GM15510 (cell line): ENCODE results near the gene DCTN1.

ENCODE experiments used
- POLR2A ChIP-seq: IDR thresholded peaks from 3 replicates; pipeline ENCODE4 v1.6.1; 2011; ENCODE audit warnings: borderline replicate concordance; ENCODE audit not compliant: insufficient read length; ENCODE audit errors: extremely low read depth

Gene DCTN1

DNA sequence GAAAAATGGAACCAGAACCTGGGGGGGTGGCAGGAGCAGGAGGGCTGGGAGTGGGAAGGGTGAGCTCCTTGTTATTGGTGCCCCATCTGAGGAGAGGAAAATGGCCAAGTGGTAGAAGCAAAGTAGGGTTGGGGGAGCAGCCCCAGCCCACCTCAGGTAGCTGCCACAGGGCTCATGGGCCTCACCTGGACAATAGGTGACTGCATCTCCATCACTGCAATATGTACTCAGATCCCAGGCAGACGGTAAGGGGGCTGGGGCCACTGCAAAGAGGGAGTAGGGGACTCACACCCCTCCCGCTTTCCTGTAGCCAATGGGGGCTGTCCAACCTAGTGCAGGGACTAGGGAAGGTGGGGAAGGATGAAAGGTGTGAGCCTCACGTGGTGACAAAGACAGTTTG is 37.1 kb upstream of the DCTN1 start:
- no peak for TF ChIP-seq POLR2A

DNA sequence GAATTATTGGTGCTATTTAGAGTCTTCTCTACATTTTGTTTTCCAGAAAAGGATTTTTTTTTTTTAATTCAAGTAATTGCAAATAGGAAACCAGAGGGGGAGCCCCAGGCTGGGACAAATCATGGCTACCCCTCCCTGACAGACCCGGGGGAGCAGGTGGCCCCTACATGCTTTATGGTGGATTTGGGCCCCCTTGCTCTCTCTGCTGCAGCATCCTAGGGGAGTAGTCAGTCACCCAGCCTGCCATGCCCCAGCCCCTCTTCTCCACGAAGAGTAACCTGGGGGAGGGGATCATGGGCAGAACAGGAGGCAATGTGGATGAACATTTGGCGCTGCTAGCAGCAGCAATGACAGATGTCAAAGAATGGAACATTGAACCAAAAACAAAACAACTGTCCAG is 36.7 kb upstream of the DCTN1 start:
- no peak for TF ChIP-seq POLR2A

DNA sequence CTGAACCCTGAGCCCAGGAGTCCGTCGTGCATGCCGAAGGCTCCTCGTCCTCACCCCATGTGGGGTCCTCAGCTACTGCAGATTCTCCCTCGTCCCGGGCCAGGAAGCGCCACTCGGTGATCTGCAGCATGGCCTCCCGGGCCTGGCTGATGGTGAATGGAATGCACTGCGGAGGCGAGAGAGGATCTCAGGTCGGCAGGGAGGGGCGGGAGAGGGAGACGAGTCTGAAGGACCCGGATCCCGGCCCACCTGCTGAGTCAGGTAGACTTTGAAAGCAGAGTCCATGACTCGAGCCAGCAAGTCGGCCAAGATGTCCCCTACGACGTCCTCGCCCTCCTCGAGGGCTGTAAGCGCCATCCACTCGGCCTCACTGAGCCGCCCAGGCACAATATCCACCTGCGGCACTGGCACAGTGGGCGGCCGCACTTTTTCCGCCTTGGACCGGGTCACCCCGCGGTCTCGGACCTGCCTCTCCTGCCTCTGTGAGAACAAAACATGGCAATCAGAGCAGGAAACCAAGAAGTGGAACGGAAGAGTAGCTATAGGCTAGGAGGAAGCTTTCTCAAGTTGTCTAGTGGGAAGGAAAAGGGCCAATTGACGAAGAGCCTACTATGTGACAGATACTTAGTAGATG is 35.8 kb upstream of the DCTN1 start:
- TF ChIP-seq POLR2A = no peak

DNA sequence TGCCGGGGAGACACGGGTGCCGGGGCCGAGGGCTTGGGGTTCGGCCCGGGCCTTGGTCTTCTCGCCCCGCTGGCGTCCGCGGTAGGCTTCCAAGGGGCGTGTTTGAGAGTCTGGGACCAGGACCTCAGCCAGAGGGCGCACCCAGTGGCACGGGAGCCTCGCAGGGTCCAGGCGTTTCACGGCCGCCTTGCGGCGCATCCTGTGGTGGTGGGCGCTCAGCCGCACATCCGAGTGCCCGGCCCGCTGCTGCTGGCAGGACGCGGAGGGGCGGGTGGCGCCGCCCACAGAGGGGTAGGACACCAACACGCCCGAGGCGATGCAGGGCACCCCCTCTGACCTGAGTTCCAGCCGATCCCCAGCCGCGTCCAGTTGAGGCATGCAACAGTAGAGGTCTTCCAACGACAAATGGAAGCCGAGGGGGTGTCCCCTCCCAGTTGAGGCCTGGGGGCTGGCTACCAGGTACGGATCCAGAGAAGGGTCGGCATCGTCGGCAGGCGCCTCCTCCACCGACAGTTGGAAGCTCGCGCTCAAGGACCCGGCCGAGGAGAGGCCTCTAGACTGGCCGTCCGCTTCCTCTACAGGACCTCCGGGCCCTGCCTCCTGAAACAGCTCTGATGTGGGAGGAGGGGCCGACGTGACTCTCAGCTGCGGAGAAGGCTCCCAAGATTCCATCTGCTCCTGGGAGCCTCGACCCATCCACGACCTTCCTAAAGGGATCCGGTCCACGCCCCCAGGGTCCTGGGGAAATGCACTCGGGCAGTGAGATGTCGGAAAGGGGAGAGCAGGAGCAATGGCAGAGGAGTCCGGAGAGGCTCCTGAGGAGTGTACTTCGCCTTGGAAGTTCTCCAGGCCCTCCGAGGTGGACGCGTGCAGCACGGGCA is 35.0 kb upstream of the DCTN1 start:
- TF ChIP-seq POLR2A = no peak

DNA sequence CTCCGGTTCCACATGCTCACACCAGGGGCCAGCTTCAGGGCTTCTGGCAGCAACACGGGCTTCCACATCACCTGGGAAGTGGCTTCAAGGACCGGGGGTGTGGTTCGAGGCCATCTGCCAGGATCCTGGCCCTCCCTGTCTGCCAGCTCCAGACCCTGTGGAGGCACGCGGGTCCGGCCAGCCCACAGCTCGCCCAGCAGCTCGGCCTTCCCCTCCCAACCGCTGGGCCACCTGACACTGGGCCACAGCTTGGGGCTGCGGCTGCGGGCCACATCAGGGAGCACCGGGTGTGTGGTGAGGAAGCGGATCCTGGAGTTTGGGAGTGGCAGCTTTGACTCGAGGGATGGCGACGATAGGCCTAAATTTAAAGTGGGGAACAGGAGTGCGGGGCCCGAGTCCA is 34.3 kb upstream of the DCTN1 start:
- no peak for TF ChIP-seq POLR2A

DNA sequence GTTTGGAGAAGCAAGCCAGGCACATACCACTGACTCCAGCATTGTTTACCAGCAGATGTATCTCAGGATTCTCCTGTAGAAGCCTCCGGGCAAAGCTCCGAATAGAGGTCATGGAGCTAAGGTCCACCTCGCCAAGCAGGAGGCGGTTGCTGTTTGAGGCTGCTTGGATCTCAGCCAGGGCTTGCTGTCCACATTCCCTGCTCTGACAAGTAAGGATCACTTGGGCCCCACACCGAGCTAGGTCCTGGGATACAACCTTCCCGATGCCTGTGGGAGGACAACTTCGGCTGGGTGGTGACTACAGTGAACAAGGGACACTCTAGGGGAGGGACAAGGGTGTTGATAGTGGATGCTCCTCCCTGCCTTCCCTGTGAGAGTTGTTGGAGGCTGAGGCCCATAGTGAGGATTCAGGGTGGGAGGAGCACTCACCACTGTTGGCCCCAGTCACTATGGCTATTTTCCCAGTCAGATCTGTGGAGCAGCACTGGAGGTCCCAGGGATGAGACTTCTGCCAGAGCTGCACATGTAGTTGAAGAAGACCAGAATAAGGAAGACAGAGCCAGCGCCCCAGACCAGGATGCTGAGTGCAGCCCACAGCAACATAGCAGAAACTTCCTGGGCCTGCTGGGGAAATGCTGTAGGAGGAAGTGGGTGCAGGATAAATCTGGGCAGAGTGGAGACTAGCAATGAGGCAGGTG is 33.0 kb upstream of the DCTN1 start:
- no peak for TF ChIP-seq POLR2A

DNA sequence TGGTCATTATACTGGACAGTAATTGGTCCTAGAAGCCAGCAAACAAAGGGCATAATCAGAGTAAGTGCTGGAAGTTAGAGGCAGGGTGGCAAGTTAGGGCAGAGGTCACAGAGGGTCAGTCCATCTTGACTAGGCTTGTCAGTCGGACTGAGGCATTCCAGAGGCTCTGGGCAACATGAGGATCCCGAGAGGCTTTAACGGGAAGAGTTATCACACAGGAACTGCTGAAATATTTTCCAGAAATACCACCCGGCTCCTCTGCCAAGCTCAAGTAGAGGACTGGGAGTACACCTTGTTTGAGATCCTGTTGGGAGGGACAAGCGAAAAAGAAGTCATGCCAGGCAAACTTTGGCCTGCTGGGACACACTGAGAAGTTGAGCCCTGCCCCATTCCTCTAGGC is 27.6 kb upstream of the DCTN1 start:
- TF ChIP-seq POLR2A = no peak

DNA sequence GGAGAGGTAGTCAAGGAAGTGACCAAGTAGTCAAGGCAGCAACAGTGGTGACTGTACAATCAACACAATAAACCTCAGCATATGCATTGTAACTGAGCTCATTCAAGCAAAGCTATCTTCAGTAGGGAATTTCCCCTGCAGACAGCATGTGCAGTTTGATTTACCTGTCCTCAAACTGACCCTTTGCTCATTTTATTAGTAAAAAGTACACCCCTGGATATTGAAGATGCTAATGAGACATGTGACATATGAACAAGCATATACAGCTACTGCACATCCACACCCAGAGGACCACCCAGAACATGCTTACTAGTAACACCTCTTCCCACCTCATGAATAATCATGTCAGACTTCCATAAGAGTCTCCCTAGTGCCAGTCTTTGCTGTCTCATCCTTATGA is 25.9 kb upstream of the DCTN1 start:
- TF ChIP-seq POLR2A = no peak

DNA sequence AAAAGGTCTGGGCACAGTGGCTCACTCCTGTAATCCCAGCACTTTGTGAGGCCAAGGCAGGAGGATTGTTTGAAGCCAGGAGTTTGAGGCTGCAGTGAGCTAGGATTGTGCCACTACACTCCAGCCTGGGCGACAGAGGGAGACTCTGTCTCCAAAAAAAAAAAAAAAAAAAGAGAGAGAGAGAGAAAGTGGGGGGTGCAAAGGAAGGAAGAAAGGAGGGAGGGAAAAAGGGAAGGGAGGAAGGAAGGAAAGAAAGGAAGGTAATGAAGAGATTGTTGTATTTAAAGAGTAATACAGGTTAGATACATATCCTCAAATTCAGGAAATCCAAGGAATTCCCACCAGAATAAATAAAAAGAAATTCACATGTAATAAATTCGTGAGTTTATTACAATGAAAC is 21.8 kb upstream of the DCTN1 start:
- no peak for TF ChIP-seq POLR2A

DNA sequence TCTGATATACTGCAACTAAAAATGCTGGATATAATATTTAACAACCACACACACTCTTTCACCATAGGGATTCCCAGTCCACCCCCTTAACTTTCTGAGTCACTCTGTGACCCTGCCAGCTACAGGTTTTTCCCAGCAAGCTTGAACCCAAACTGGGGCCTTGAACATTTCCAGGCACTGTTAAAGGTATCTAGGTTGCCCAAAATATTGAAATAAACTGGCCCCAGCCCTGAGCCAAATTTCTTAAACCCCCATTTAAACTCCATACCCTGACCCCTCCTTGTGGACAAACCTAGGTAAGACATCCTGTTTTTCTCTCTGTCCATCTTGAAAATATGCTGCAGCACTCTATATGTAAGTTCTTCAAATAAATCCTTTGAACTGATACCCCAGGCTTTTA is 19.7 kb upstream of the DCTN1 start:
- no peak for TF ChIP-seq POLR2A

DNA sequence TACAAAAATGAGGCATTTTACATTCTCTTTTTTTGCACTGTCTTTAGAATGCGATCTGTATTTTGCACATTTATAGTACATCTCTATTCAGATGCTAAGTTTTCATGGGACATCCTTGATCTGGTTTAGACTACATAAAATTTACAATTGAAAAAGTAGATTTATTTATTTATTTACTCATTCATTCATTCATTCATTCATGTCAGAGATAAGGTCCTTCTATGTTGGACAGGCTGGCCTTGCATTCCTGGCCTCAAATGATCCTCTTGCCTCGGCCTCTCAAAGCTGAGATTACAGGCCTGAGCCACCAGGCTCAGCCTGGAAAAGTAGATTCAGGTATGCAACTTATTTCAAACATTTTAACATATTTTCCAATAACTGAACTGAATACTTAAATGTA is 16.0 kb upstream of the DCTN1 start:
- TF ChIP-seq POLR2A = no peak

DNA sequence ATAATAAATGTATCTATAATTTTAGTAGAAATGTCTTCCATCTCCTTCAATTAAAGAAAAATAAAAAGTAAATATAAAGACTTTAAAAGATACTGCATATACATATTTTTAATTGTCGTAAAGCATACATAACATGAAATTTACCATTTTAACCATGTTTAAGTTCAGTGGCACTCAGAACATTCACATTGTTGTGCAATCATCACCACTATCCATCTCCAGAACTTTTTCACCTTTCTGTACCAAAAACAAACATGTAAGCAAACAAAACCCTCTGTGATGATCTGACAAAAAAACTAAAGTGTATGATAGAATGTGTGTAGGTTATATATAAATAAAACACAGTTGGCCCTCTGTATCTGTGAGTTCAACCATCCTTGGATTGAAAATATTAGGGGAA is 13.4 kb upstream of the DCTN1 start:
- no peak for TF ChIP-seq POLR2A

DNA sequence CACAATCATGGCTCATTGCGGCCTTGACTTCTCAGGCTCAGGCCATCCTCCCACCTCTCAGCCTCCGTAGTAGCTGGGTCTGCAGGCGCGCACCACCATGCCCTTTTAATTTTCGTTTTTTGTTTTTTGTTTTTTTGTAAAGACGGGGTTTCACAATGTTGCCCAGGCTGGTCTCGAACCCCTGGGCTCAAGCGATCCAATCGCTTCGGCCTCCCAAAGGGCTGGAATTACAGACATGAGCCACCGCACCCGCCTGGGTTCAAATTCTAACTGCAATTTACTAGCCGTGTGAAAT is 12.3 kb upstream of the DCTN1 start:
- no peak for TF ChIP-seq POLR2A

DNA sequence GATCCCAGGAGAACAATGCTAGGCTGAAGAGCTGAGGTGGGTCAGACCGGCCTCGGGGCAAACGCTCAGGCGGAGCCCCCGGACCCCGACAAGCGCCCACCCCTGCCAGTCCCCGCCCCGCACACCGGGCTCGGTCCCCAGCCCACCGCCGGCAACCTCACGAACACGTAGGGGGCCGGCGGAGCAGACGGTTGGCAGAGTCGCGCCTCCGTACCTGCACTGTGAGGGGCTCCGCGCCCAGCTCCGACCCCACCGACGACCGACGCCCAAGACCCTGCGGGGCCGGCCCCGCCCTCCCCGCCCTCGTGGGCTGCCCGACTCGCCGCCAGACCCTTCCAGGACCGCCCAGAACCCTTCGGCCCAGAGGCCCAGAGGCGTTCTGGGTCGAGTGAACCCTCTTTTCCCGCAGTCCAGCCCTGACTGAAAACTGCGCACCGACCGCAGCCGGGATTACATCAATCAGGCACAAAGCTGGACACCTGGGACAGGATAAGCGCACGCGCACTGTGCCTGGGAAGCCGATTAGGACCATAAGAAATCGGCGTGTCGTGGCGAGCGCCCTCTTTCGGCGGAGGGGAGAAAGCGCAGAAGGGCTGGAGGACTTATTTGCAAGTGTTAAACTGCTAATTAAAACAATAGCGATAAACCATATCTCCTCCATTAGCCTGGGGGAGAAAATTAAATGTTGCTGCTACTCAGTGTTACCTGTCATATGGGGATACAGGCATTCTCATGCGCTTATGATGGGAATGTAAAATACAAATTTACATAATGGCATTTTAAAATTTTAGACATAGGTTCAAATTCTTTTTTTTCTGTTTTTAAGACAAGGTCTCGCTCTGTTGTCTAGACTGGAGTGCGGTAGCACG is 11.7 kb upstream of the DCTN1 start:
- peak; percentile 77 for TF ChIP-seq POLR2A

DNA sequence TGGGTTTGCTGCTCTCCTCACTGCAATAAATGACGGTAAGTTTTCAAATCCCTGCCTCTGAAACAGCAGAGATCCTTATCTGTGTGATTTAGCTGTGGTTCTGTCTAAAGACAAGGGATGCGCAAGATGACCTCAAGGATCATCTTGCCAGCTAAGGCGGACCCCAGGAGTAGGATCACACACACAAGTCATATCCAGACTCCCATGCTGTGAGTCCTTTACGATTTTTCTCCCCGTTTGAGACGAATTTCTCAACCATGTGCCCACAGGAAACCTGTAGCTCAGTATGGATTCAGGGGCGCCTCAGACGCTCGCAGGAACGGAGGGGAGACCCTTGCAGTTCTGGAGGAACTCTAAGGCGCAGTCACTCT is 11.1 kb upstream of the DCTN1 start:
- TF ChIP-seq POLR2A = no peak

DNA sequence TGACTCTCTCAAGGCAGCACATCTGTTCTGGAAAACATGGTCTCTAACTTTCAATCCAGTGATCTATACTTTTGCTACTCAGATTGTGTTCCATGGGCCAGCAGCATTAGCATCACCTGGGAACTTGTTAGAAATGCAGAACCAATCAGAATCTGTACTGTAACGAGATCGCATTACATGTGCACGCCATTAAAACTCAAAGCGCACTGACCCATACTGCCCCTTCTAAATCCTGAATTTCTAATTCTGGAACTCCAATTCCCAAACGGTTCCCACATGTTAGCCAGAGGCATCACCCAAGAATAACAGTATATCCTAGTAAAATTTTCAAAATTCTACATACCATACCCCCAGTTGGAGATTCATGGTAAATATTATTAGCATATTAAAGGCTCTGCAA is 10.5 kb upstream of the DCTN1 start:
- no peak for TF ChIP-seq POLR2A

DNA sequence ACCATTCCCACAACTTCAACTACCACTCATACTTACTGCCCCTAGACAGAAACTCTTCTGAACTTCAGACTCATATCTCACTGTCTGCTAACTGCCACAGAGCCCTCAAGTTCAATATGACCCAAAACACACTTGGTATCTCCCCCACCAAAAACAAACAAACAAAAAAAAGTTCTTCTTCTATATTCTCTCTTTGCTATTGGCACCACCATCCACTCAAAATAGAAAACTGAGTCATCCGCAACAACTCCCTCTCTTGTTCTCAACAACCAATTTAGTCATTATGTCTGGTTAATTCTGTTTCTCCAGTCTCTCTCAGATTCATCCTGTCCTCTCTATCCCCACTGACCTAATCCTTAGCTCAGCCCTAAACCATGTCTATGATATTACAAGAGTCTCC is 7.2 kb upstream of the DCTN1 start:
- no peak for TF ChIP-seq POLR2A
